HepG2 (cell line): ENCODE results near the gene VEGFA. TPM values are rescaled to one million over a fixed set of nuclear protein-coding genes. Genes with fewer than 3 reads are reported as not detected.

Experiments used
- ARHGAP35 ChIP-seq: sonication (generic); formaldehyde crosslinking; IDR thresholded peaks from 2 replicates; pipeline ENCODE4 v1.9.0; 2022; ENCODE audit warnings: mild to moderate bottlenecking, inconsistent platforms, moderate library complexity, missing genetic modification reagents, borderline replicate concordance
- ELF1 ChIP-seq: sonication (generic); formaldehyde crosslinking; IDR thresholded peaks from 2 replicates; pipeline ENCODE4 v1.4.0; 2020; ENCODE audit warnings: missing genetic modification reagents
- HOMEZ ChIP-seq: IDR thresholded peaks from 2 replicates; pipeline ENCODE4 v1.6.1; 2016; ENCODE audit warnings: low read depth
- KAT8 ChIP-seq: IDR thresholded peaks from 2 replicates; pipeline ENCODE4 v1.6.1; 2016; ENCODE audit warnings: missing genetic modification reagents, missing compliant biosample characterization
- MAFG ChIP-seq: sonication (generic); formaldehyde crosslinking; IDR thresholded peaks from 2 replicates; pipeline ENCODE4 v1.5.1; 2020; ENCODE audit warnings: mild to moderate bottlenecking, missing genetic modification reagents
- MIER3 ChIP-seq: IDR thresholded peaks from 2 replicates; pipeline ENCODE4 v1.6.1; 2016; ENCODE audit warnings: missing compliant biosample characterization, borderline replicate concordance
- MNT ChIP-seq: fragments of 450-650 bp; IDR thresholded peaks from 2 replicates; pipeline ENCODE4 v1.6.1; 2016
- NFAT5 ChIP-seq: sonication (generic); formaldehyde crosslinking; IDR thresholded peaks from 2 replicates; pipeline ENCODE4 v1.4.0; 2020; ENCODE audit warnings: missing genetic modification reagents
- NFE2 ChIP-seq: sonication (generic); formaldehyde crosslinking; IDR thresholded peaks from 2 replicates; pipeline ENCODE4 v1.4.0; 2020; ENCODE audit warnings: missing genetic modification reagents
- NR1H2 ChIP-seq: sonication (generic); formaldehyde crosslinking; IDR thresholded peaks from 2 replicates; pipeline ENCODE4 v1.8.1; 2022; ENCODE audit warnings: low read depth, missing genetic modification reagents, borderline replicate concordance
- SMAD3 ChIP-seq: sonication (generic); formaldehyde crosslinking; IDR thresholded peaks from 2 replicates; pipeline ENCODE4 v1.4.0; 2020; ENCODE audit warnings: missing genetic modification reagents
- SRSF1 ChIP-seq: fragments of 200-400 bp; formaldehyde crosslinking; optimal IDR thresholded peaks from 2 replicates; pipeline ENCODE3; 2017; ENCODE audit warnings: mild to moderate bottlenecking, low read depth, low read length, moderate library complexity
- STAG1 ChIP-seq: sonication (generic); formaldehyde crosslinking; IDR thresholded peaks from 2 replicates; pipeline ENCODE4 v1.4.0; 2020; ENCODE audit warnings: missing genetic modification reagents
- TBP ChIP-seq: sonication (generic); formaldehyde crosslinking; IDR thresholded peaks from 2 replicates; pipeline ENCODE4 v1.5.0; 2020; ENCODE audit warnings: missing genetic modification reagents
- TEAD2 ChIP-seq: sonication (generic); formaldehyde crosslinking; IDR thresholded peaks from 2 replicates; pipeline ENCODE4 v1.9.0; 2021; ENCODE audit warnings: missing genetic modification reagents
- ZNF136 ChIP-seq: sonication (generic); formaldehyde crosslinking; IDR thresholded peaks from 2 replicates; pipeline ENCODE4 v1.8.1; 2022; ENCODE audit warnings: low read depth, mild to moderate bottlenecking, moderate library complexity, missing genetic modification reagents
- ZNF563 ChIP-seq: sonication (generic); formaldehyde crosslinking; IDR thresholded peaks from 2 replicates; pipeline ENCODE4 v1.8.0; 2022; ENCODE audit warnings: mild to moderate bottlenecking, moderate library complexity, missing genetic modification reagents
- ZSCAN22 ChIP-seq: sonication (generic); formaldehyde crosslinking; IDR thresholded peaks from 2 replicates; pipeline ENCODE4 v1.4.0; 2020; ENCODE audit warnings: mild to moderate bottlenecking, missing genetic modification reagents
- polyA plus RNA-seq, 8 experiments: library from polyadenylated mRNA; depleted of rRNA in 3 of 8; stranded (reverse) in 7 of 8; unstranded in 1 of 8; fragments of >200 nt; fragmentation: Illumina TruSeq in 4 of 8; extraction: Trizol in 4 of 8; gene quantifications; 2 replicates each; pipeline versions ENCODE4 v1.2.1 to v1.2.3, GENCODE V29; 2011 to 2016; ENCODE audit warnings: low read depth in 4 of 8, missing spikeins in 1 of 8, mixed read lengths in 1 of 8; ENCODE audit not compliant: insufficient read depth in 1 of 8
- total RNA-seq, 5 experiments: library from RNA; depleted of rRNA; stranded (reverse); fragments of >200 nt; fragmentation: Illumina TruSeq; extraction: Trizol; gene quantifications; 2 replicates each; pipeline ENCODE4 v1.2.3, GENCODE V29; 2016; ENCODE audit warnings: low read depth in 1 of 5
- TF ChIP-seq, protein P1 (sequence below): sonication (generic); formaldehyde crosslinking; IDR thresholded peaks from 2 replicates; pipeline ENCODE4 v1.4.0; 2020; ENCODE audit warnings: missing genetic modification reagents

Gene VEGFA
- total and polyA plus RNA-seq, 2 of the 13 experiments (the other 11 are each of a cell fraction or from before 2014, with no cell fraction given), result 68.1 to 629 TPM

DNA sequence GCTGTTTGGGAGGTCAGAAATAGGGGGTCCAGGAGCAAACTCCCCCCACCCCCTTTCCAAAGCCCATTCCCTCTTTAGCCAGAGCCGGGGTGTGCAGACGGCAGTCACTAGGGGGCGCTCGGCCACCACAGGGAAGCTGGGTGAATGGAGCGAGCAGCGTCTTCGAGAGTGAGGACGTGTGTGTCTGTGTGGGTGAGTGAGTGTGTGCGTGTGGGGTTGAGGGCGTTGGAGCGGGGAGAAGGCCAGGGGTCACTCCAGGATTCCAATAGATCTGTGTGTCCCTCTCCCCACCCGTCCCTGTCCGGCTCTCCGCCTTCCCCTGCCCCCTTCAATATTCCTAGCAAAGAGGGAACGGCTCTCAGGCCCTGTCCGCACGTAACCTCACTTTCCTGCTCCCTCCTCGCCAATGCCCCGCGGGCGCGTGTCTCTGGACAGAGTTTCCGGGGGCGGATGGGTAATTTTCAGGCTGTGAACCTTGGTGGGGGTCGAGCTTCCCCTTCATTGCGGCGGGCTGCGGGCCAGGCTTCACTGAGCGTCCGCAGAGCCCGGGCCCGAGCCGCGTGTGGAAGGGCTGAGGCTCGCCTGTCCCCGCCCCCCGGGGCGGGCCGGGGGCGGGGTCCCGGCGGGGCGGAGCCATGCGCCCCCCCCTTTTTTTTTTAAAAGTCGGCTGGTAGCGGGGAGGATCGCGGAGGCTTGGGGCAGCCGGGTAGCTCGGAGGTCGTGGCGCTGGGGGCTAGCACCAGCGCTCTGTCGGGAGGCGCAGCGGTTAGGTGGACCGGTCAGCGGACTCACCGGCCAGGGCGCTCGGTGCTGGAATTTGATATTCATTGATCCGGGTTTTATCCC is at the start of gene VEGFA (continued):
- TF ChIP-seq HOMEZ, result peak; percentile 47; the same call in 1 of the 2 replicates
- TF ChIP-seq TEAD2 (CRISPR knock-in tag), result no peak
- TF ChIP-seq STAG1 (CRISPR knock-in tag), result peak; percentile 91
- TF ChIP-seq TBP, result 0 out of 2 replicates have a peak, but pooled peaks have one; percentile 28
- TF ChIP-seq, protein P1, sequence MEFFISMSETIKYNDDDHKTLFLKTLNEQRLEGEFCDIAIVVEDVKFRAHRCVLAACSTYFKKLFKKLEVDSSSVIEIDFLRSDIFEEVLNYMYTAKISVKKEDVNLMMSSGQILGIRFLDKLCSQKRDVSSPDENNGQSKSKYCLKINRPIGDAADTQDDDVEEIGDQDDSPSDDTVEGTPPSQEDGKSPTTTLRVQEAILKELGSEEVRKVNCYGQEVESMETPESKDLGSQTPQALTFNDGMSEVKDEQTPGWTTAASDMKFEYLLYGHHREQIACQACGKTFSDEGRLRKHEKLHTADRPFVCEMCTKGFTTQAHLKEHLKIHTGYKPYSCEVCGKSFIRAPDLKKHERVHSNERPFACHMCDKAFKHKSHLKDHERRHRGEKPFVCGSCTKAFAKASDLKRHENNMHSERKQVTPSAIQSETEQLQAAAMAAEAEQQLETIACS (CRISPR knock-in tag), result peak; percentile 17; the same call in 1 of the 2 replicates
- peak; percentile 65 for TF ChIP-seq ZNF563 (CRISPR knock-in tag)
- TF ChIP-seq ELF1 (CRISPR knock-in tag), result peak; percentile 40; the same call in 1 of the 2 replicates
- TF ChIP-seq SMAD3, result peak; percentile 84
- TF ChIP-seq NFE2, result no peak
- peak; percentile 92 for TF ChIP-seq SRSF1
- no peak for TF ChIP-seq MNT
- TF ChIP-seq NFAT5, result peak; percentile 20; the same call in 1 of the 2 replicates
- TF ChIP-seq MIER3 (CRISPR knock-in tag), result peak; percentile 57; the same call in 1 of the 2 replicates
- TF ChIP-seq KAT8 (CRISPR knock-in tag), result peak; percentile 76
- no peak for TF ChIP-seq MAFG (CRISPR knock-in tag)
- TF ChIP-seq ARHGAP35 (CRISPR knock-in tag), result no peak
- peak; percentile 59; the same call in 1 of the 2 replicates for TF ChIP-seq ZSCAN22 (CRISPR knock-in tag)
- TF ChIP-seq ZNF136, result no peak
- no peak for TF ChIP-seq NR1H2 (CRISPR knock-in tag)
